Astrocyte (in vitro differentiated cells and primary cell): Measurements from ENCODE around the gene FKBP1B. TPM values are rescaled to one million over a fixed set of nuclear protein-coding genes. Genes with fewer than 3 reads are reported as not detected.
"Not testable (repeated sequence)": the region's sequence is repeated elsewhere in the genome, so short reads cannot be mapped to it uniquely, and the experiment has no call there.

Experiments
- DNase-seq: peaks from one replicate; pipeline ENCODE4 v3.0.0-alpha.2; 2010; ENCODE audit warnings: low read depth
- FAIRE-seq: peaks from 2 replicates; lab custom pipeline; 2011; peaks lifted over from hg19 to GRCh38; lab: Jason Lieb, UNC
- H2AFZ ChIP-seq: 2 replicates; pipeline ENCODE4 v1.6.0; 2012; ENCODE audit warnings: low read depth, low read length, inconsistent platforms
- H3K27ac ChIP-seq: 2 replicates; pipeline ENCODE4 v1.5.1; 2011; ENCODE audit warnings: low read depth, low read length, inconsistent platforms
- H3K27me3 ChIP-seq: 2 replicates; pipeline ENCODE4 v1.6.0; 2011; ENCODE audit warnings: low read length, inconsistent platforms; ENCODE audit not compliant: insufficient read depth
- H3K36me3 ChIP-seq: 2 replicates; pipeline ENCODE4 v1.5.1; 2011; ENCODE audit warnings: low read length, inconsistent platforms; ENCODE audit not compliant: insufficient read depth
- H3K4me1 ChIP-seq: 2 replicates; pipeline ENCODE4 v1.5.1; 2011; ENCODE audit warnings: low read length, inconsistent platforms; ENCODE audit not compliant: insufficient read depth
- H3K4me2 ChIP-seq: 2 replicates; pipeline ENCODE4 v1.6.0; 2012; ENCODE audit warnings: low read length, inconsistent platforms
- H3K4me3 ChIP-seq: 2 replicates; pipeline ENCODE4 v1.5.1; 2011; ENCODE audit warnings: low read depth, mild to moderate bottlenecking, low read length, inconsistent platforms; ENCODE audit not compliant: insufficient read depth
- H3K79me2 ChIP-seq: 2 replicates; pipeline ENCODE4 v1.6.0; 2012; ENCODE audit warnings: mild to moderate bottlenecking, low read length, inconsistent platforms; ENCODE audit not compliant: insufficient read depth
- H3K9ac ChIP-seq: 2 replicates; pipeline ENCODE4 v1.6.0; 2012; ENCODE audit warnings: mild to moderate bottlenecking, low read length, inconsistent platforms
- H3K9me3 ChIP-seq: 2 replicates; pipeline ENCODE4 v1.5.1; 2012; ENCODE audit warnings: low read depth, mild to moderate bottlenecking, low read length, inconsistent platforms; ENCODE audit not compliant: insufficient read depth
- H4K20me1 ChIP-seq: 2 replicates; pipeline ENCODE4 v1.6.0; 2012; ENCODE audit warnings: low read length, inconsistent platforms; ENCODE audit not compliant: insufficient read depth
- H3K27ac Mint-ChIP-seq: one replicate; pipeline ENCODE4 v1.8.0; 2021; ENCODE audit warnings: mild to moderate bottlenecking, mixed read lengths; ENCODE audit not compliant: unreplicated experiment
- H3K27me3 Mint-ChIP-seq: one replicate; pipeline ENCODE4 v1.8.0; 2021; ENCODE audit warnings: low read depth, mixed read lengths; ENCODE audit not compliant: unreplicated experiment
- H3K36me3 Mint-ChIP-seq: one replicate; pipeline ENCODE4 v1.8.0; 2021; ENCODE audit warnings: low read depth, mixed read lengths; ENCODE audit not compliant: unreplicated experiment
- H3K4me1 Mint-ChIP-seq: one replicate; pipeline ENCODE4 v1.8.0; 2021; ENCODE audit warnings: low read depth, mixed read lengths; ENCODE audit not compliant: unreplicated experiment
- H3K4me3 Mint-ChIP-seq: one replicate; pipeline ENCODE4 v1.8.0; 2021; ENCODE audit warnings: mild to moderate bottlenecking, moderate library complexity, mixed read lengths; ENCODE audit not compliant: unreplicated experiment
- H3K9me3 Mint-ChIP-seq: one replicate; pipeline ENCODE4 v1.8.0; 2021; ENCODE audit warnings: mild to moderate bottlenecking, mixed read lengths; ENCODE audit not compliant: unreplicated experiment
- CTCF ChIP-seq: IDR thresholded peaks from 2 replicates; pipeline ENCODE4 v1.5.1; 2011; ENCODE audit warnings: low read depth, mild to moderate bottlenecking, inconsistent platforms, low read length, moderate library complexity; ENCODE audit not compliant: insufficient read depth
- EZH2 ChIP-seq: IDR thresholded peaks from 2 replicates; pipeline ENCODE4 v1.6.1; 2012; ENCODE audit warnings: mild to moderate bottlenecking, low read length, inconsistent platforms; ENCODE audit not compliant: insufficient read depth
- total RNA-seq: library from RNA; stranded (reverse); gene quantifications from 2 replicates; pipeline ENCODE4 v1.2.1, GENCODE V29; 2021

FKBP1B gene
- total RNA-seq, 1 donor from 2014 or later, result 19.4 TPM

GRCh38 chr2:24107336-24107735 is 57.8 kb downstream of the FKBP1B start:
- H3K4me2 ChIP-seq, result no peak overlapping the region
- H3K27ac Mint-ChIP-seq, result no peak overlapping the region
- H3K4me3 ChIP-seq, result no peak overlapping the region
- no peak for DNase-seq
- peaks cover 12% of the 10 kb centered on the region for H3K4me1 Mint-ChIP-seq
- no peak overlapping the region for H3K27ac ChIP-seq
- peaks cover 9% of the 10 kb centered on the region for H3K4me1 ChIP-seq
- H3K36me3 Mint-ChIP-seq, result no peaks in the 10 kb centered on the region
- H3K79me2 ChIP-seq, result no peaks in the 10 kb centered on the region
- no peaks in the 10 kb centered on the region for H3K36me3 ChIP-seq
- H3K27me3 ChIP-seq, result no peaks in the 10 kb centered on the region
- H4K20me1 ChIP-seq, result no peaks in the 10 kb centered on the region
- no peak overlapping the region for H3K9ac ChIP-seq
- H3K27me3 Mint-ChIP-seq, result no peaks in the 10 kb centered on the region
- no peak overlapping the region for H2AFZ ChIP-seq
- H3K9me3 ChIP-seq, result no peaks in the 10 kb centered on the region
- H3K9me3 Mint-ChIP-seq, result peaks cover 18% of the 10 kb centered on the region
- FAIRE-seq, result no peak
- no peak for TF ChIP-seq EZH2
- TF ChIP-seq CTCF, result no peak
- no peak overlapping the region for H3K4me3 Mint-ChIP-seq

GRCh38 chr2:24109431-24109830 is 59.9 kb downstream of the FKBP1B start:
- H4K20me1 ChIP-seq, DNase-seq, H3K4me3 ChIP-seq, H3K27me3 Mint-ChIP-seq, H3K27ac ChIP-seq, H3K4me2 ChIP-seq, H3K36me3 Mint-ChIP-seq, FAIRE-seq, H3K79me2 ChIP-seq, H3K36me3 ChIP-seq, H3K9me3 ChIP-seq, H3K9ac ChIP-seq, H2AFZ ChIP-seq, H3K4me3 Mint-ChIP-seq, H3K27me3 ChIP-seq, H3K4me1 ChIP-seq, H3K27ac Mint-ChIP-seq: not testable (repeated sequence)
- H3K4me1 Mint-ChIP-seq, result peaks cover 12% of the 10 kb centered on the region
- peaks cover 32% of the 10 kb centered on the region for H3K9me3 Mint-ChIP-seq

GRCh38 chr2:24110660-24111303 is 61.2 kb downstream of the FKBP1B start:
- H3K4me2 ChIP-seq, result no peak overlapping the region
- peaks cover 10% of the 10 kb centered on the region for H3K36me3 Mint-ChIP-seq
- H4K20me1 ChIP-seq, result no peaks in the 10 kb centered on the region
- peaks cover 9% of the 10 kb centered on the region for H3K4me1 ChIP-seq
- H3K9ac ChIP-seq, result no peak overlapping the region
- no peak overlapping the region for H3K27ac ChIP-seq
- DNase-seq (no peak), FAIRE-seq (no peak)
- H2AFZ ChIP-seq, result no peak overlapping the region
- TF ChIP-seq EZH2, result no peak
- no peak for TF ChIP-seq CTCF
- peaks cover 3% of the 10 kb centered on the region for H3K9me3 ChIP-seq
- peak overlapping the region; percentile 96 for H3K27ac Mint-ChIP-seq
- peaks cover 15% of the 10 kb centered on the region for H3K4me1 Mint-ChIP-seq
- H3K79me2 ChIP-seq, result no peaks in the 10 kb centered on the region
- no peaks in the 10 kb centered on the region for H3K36me3 ChIP-seq
- no peak overlapping the region for H3K4me3 ChIP-seq
- no peak overlapping the region for H3K4me3 Mint-ChIP-seq
- H3K27me3 Mint-ChIP-seq, result no peaks in the 10 kb centered on the region
- H3K9me3 Mint-ChIP-seq, result peaks cover 43% of the 10 kb centered on the region
- H3K27me3 ChIP-seq, result no peaks in the 10 kb centered on the region
